Liver (tissue), 9 donors: ENCODE measurements around the gene SCLT1. TPM values are rescaled to one million over a fixed set of nuclear protein-coding genes. Genes with fewer than 3 reads are reported as not detected.
A peak's percentile ranks its signal among the peaks of the same experiment; 100 is the strongest.

Experiments
- DNase-seq: peaks from one replicate; pipeline ENCODE4 v3.0.0-alpha.2; 2017; ENCODE audit warnings: low spot score
- H3K27ac ChIP-seq, 2 donors: one replicate each; pipeline ENCODE4 v1.7.0; 2013; ENCODE audit warnings: inconsistent platforms in 2 of 2, low read length in 2 of 2, control low read depth in 1 of 2, low read depth in 1 of 2, mild to moderate bottlenecking in 1 of 2
- H3K27me3 ChIP-seq, 4 donors: one replicate each; pipeline versions ENCODE4 v1.6.1 to v1.7.0; 2013; ENCODE audit warnings: low read length in 3 of 4, inconsistent platforms in 1 of 4, mild to moderate bottlenecking in 1 of 4, moderate library complexity in 1 of 4; ENCODE audit not compliant: control insufficient read depth in 4 of 4, insufficient read depth in 4 of 4
- H3K36me3 ChIP-seq, 4 donors: one replicate each; pipeline versions ENCODE4 v1.6.1 to v1.7.0; 2013; ENCODE audit warnings: low read length in 3 of 4, mild to moderate bottlenecking in 3 of 4, low read depth in 1 of 4, moderate library complexity in 1 of 4; ENCODE audit not compliant: control insufficient read depth in 4 of 4, insufficient read depth in 3 of 4
- H3K4me1 ChIP-seq, 4 donors: one replicate each; pipeline versions ENCODE4 v1.6.1 to v1.7.0; 2013; ENCODE audit warnings: low read length in 3 of 4, mild to moderate bottlenecking in 3 of 4, moderate library complexity in 1 of 4; ENCODE audit not compliant: control insufficient read depth in 4 of 4, insufficient read depth in 4 of 4
- H3K4me3 ChIP-seq, 3 donors: one replicate each; pipeline versions ENCODE4 v1.6.1 to v1.7.0; 2013; ENCODE audit warnings: low read length in 3 of 3, control low read depth in 1 of 3, low read depth in 1 of 3, mild to moderate bottlenecking in 1 of 3
- H3K9ac ChIP-seq, 2 donors: one replicate each; pipeline ENCODE4 v1.7.0; 2013; ENCODE audit warnings: low read length in 2 of 2, mild to moderate bottlenecking in 2 of 2, moderate library complexity in 2 of 2, control low read depth in 1 of 2, low read depth in 1 of 2
- H3K9me3 ChIP-seq, 4 donors: one replicate each; pipeline versions ENCODE4 v1.6.1 to v1.7.0; 2013; ENCODE audit warnings: low read length in 3 of 4; ENCODE audit not compliant: control insufficient read depth in 4 of 4
- ATF3 ChIP-seq: IDR thresholded peaks from 2 replicates; pipeline ENCODE4 v1.6.1; 2016; ENCODE audit warnings: antibody characterized with exemption
- EGR1 ChIP-seq, 2 donors: IDR thresholded peaks; 2 replicates each; pipeline ENCODE4 v1.6.1; 2016 to 2018; ENCODE audit warnings: antibody characterized with exemption in 2 of 2, low read depth in 2 of 2
- FOXA1 ChIP-seq: IDR thresholded peaks from 2 replicates; pipeline ENCODE4 v1.6.1; 2016; ENCODE audit warnings: antibody characterized with exemption
- FOXA2 ChIP-seq: IDR thresholded peaks from 2 replicates; pipeline ENCODE4 v1.6.1; 2016; ENCODE audit warnings: antibody characterized with exemption
- GABPA ChIP-seq, 2 donors: IDR thresholded peaks in 1 of 2; conservative IDR thresholded peaks in 1 of 2; 2 replicates each; pipeline ENCODE4 v1.6.1; 2016; ENCODE audit warnings: antibody characterized with exemption in 2 of 2, mild to moderate bottlenecking in 1 of 2, moderate library complexity in 1 of 2
- HNF4G ChIP-seq: IDR thresholded peaks from 2 replicates; pipeline ENCODE4 v1.6.1; 2016; ENCODE audit warnings: antibody characterized with exemption
- MAX ChIP-seq: IDR thresholded peaks from 2 replicates; pipeline ENCODE4 v1.6.1; 2016; ENCODE audit warnings: antibody characterized with exemption
- NR2F2 ChIP-seq: IDR thresholded peaks from 2 replicates; pipeline ENCODE4 v1.6.1; 2016; ENCODE audit warnings: antibody characterized with exemption
- REST ChIP-seq: IDR thresholded peaks from 2 replicates; pipeline ENCODE4 v1.6.1; 2016; ENCODE audit warnings: antibody characterized with exemption, mild to moderate bottlenecking
- SP1 ChIP-seq: IDR thresholded peaks from 2 replicates; pipeline ENCODE4 v1.6.1; 2018; ENCODE audit warnings: antibody characterized with exemption, mild to moderate bottlenecking
- TAF1 ChIP-seq: conservative IDR thresholded peaks from 2 replicates; pipeline ENCODE4 v1.6.1; 2016; ENCODE audit warnings: antibody characterized with exemption, mild to moderate bottlenecking
- ZBTB33 ChIP-seq: IDR thresholded peaks from 2 replicates; pipeline ENCODE4 v1.6.1; 2016; ENCODE audit warnings: antibody characterized with exemption
- WGBS: extraction: QIAGEN DNeasy Blood & Tissue Kit; methylation state at CpG from one replicate; pipeline ENCODE4 v1.1.7; 2013; 5-methylcytosine and 5-hydroxymethylcytosine counted together
- polyA plus RNA-seq, 2 donors: library from polyadenylated mRNA; stranded (reverse) in 1 of 2; unstranded in 1 of 2; fragments of 200-250 nt in 1 of 2; fragments of >200 nt in 1 of 2; fragmentation: Nextera tagmentation in 1 of 2; extraction: Ambion mirVana in 1 of 2; gene quantifications; one replicate each; pipeline versions ENCODE4 v1.2.1 to v1.2.3, GENCODE V29; 2013 to 2015
- total RNA-seq, 2 donors: library from RNA; depleted of rRNA; stranded (reverse); fragments of >200 nt; gene quantifications; one replicate each; pipeline ENCODE4 v1.2.3, GENCODE V29; 2014
- donor health status: healthy.
- donor health status: healthy.
- donor health status: healthy.
- donor health status: healthy.
- donor health status: healthy.

The SCLT1 gene
- total and polyA plus RNA-seq, 4 donors, result 1.2 to 14.2 (median 4.0) TPM

- DNase-seq, result no peak
- no peak for TF ChIP-seq ATF3
- TF ChIP-seq NR2F2, result peak; percentile 41
- H3K9ac ChIP-seq, result no peak overlapping the region
- peaks cover 9 to 68% (median 39%) of the 10 kb centered on the region in 4 donors for H3K36me3 ChIP-seq
- H3K27me3 ChIP-seq, result no peaks in the 10 kb centered on the region
- H3K4me1 ChIP-seq, result peaks cover 0 to 8% (median 3%) of the 10 kb centered on the region in 4 donors
- 74% methylated on average over 6 of the region's 6 CpGs for WGBS
- H3K27ac ChIP-seq, result no peak overlapping the region
- H3K4me3 ChIP-seq, result no peak overlapping the region
- H3K9me3 ChIP-seq, result no peaks in the 10 kb centered on the region
Observed at GRCh38 chr4:128859887-128860677, 233.3 kb downstream of the SCLT1 start.

- TF ChIP-seq NR2F2 (peak; percentile 21), TAF1 (no peak)
- no peak for DNase-seq
- H3K9ac ChIP-seq, result no peak overlapping the region
- H3K9me3 ChIP-seq, result no peaks in the 10 kb centered on the region
- WGBS, result 89% methylated on average over 18 of the region's 18 CpGs
- H3K4me3 ChIP-seq, result no peak overlapping the region
- H3K27me3 ChIP-seq, result no peaks in the 10 kb centered on the region
- peaks cover 0 to 8% (median 3%) of the 10 kb centered on the region in 4 donors for H3K4me1 ChIP-seq
- H3K36me3 ChIP-seq, result peaks cover 9 to 75% (median 42%) of the 10 kb centered on the region in 4 donors
- peak overlapping the region in 1 of 2 donors; percentile 5 for H3K27ac ChIP-seq
Observed at GRCh38 chr4:128858879-128859671, 234.3 kb downstream of the SCLT1 start.

- no peaks in the 10 kb centered on the region for H3K4me1 ChIP-seq
- no peak for TF ChIP-seq ATF3
- TF ChIP-seq SP1, result no peak
- no peak for TF ChIP-seq FOXA1
- no peak for TF ChIP-seq MAX
- no peak for TF ChIP-seq GABPA (IDR thresholded peaks at IDR 0.05 in 1 of 2, conservative IDR thresholded peaks at IDR 0.05 in 1 of 2)
- TF ChIP-seq HNF4G, result no peak
- TF ChIP-seq FOXA2, result no peak
- TF ChIP-seq ZBTB33, result no peak
- no peak for TF ChIP-seq EGR1 (IDR thresholded peaks at IDR 0.05; ENCODE audit: low read depth in 2 of 2)
- TF ChIP-seq REST, result no peak
- WGBS, result 100% methylated on average over 2 of the region's 2 CpGs
- H3K9me3 ChIP-seq, result no peaks in the 10 kb centered on the region
- DNase-seq, result no peak
- H3K27ac ChIP-seq, result no peak overlapping the region
- peaks cover 16 to 86% (median 54%) of the 10 kb centered on the region in 4 donors for H3K36me3 ChIP-seq
- H3K9ac ChIP-seq, result no peak overlapping the region
- H3K4me3 ChIP-seq, result no peak overlapping the region
- H3K27me3 ChIP-seq, result no peaks in the 10 kb centered on the region
Observed at GRCh38 chr4:128856246-128856645, 237.1 kb downstream of the SCLT1 start.
